ENCODE data around the gene IL10RB. TPM values are rescaled to one million over a fixed set of nuclear protein-coding genes. Genes with fewer than 3 reads are reported as not detected.
A peak's percentile ranks its signal among the peaks of the same experiment; 100 is the strongest.

Gene IL10RB
- polyA plus RNA-seq, 2 of the 4 experiments (the other 2 are of a cell fraction) = 17.0 to 31.9 TPM

GRCh38 chr21:33229784-33230544 lies 36.2 kb upstream of the IL10RB start, which contains the start of gene IFNAR2:
TSS of gene IFNAR2 (plus strand) at chr21:33229938. CDS start at chr21:33241923, 11,985 bp downstream.
- no peak for TF ChIP-seq MAFK (IDR thresholded peaks at IDR 0.05; ENCODE audit: partially characterized antibody)
- TF ChIP-seq MAX (IDR thresholded peaks at IDR 0.05) = peak; percentile 13; the same call in 1 of the 2 replicates
- TF ChIP-seq PHF8 (IDR thresholded peaks at IDR 0.05; ENCODE audit: borderline replicate concordance, low read depth) = peak; percentile 77; the same call in 1 of the 2 replicates
- peak; percentile 3; the same call in 1 of the 2 replicates for TF ChIP-seq POLR2A (IDR thresholded peaks at IDR 0.05; ENCODE audit: low read length)
- POLR2A ChIA-PET = interaction anchor here (1.7 kb wide), 1 partner anchor 26 kb away, joined by 7 read pairs; no protein-coding TSS in a partner anchor
- DNase-seq (ENCODE audit: low read depth in 1 of 2, low spot score in 1 of 2) = peak; percentile 47 to 72
- CTCF ChIA-PET = interaction anchor here (0.5 kb wide), 1 partner anchor 156 kb away, joined by 3 read pairs; no protein-coding TSS in a partner anchor
- Histone ChIP-seq H3K9me3 (no peaks in the 10 kb centered on the region), H3K4me3 (peak within 1 kb of the TSS; percentile 78), H3K4me2 (peak within 1 kb of the TSS; percentile 65), H3K27ac (peak within 1 kb of the TSS; percentile 89 to 94), H3K4me1 (peaks cover 56% of the 10 kb centered on the region)
- no peak for FAIRE-seq
- ATAC-seq = peak; percentile 82 to 92
- WGBS (ENCODE audit: missing lambda C conversion rate) = no CpG with 5 or more reads among the region's 95 CpGs

GRCh38 chr21:33230545-33231324 lies 35.4 kb upstream of the IL10RB start:
- ChIA-PET POLR2A (interaction anchor here (1.7 kb wide), 1 partner anchor 27 kb away, joined by 7 read pairs; no protein-coding TSS in a partner anchor), CTCF (interaction anchor here (0.5 to 0.6 kb wide), 2 partner anchors 57 to 155 kb away, joined by 3 read pairs; no protein-coding TSS in a partner anchor)
- Histone ChIP-seq H3K4me1 (peaks cover 55% of the 10 kb centered on the region), H3K27ac (peak overlapping the region; percentile 89 to 94), H3K9me3 (no peaks in the 10 kb centered on the region), H3K4me2 (peak overlapping the region; percentile 65), H3K4me3 (peak overlapping the region; percentile 78)
- FAIRE-seq (no peak), ATAC-seq (peak; percentile 72 to 74), DNase-seq (ENCODE audit: low read depth in 1 of 2, low spot score in 1 of 2) (peak; percentile 40 to 56)
- TF ChIP-seq MAZ (IDR thresholded peaks at IDR 0.05; ENCODE audit: borderline replicate concordance, low read depth, low read length) (no peak), PBX3 (IDR thresholded peaks at IDR 0.05) (no peak), REST (IDR thresholded peaks at IDR 0.05) (no peak), CHD4 (IDR thresholded peaks at IDR 0.05; ENCODE audit: borderline replicate concordance) (no peak), CEBPB (IDR thresholded peaks at IDR 0.05) (no peak), FOSL2 (IDR thresholded peaks at IDR 0.05) (no peak), FOSL2 (CRISPR knock-in tag; IDR thresholded peaks at IDR 0.05) (no peak), RNF2 (IDR thresholded peaks at IDR 0.05; ENCODE audit: borderline replicate concordance, low read depth) (no peak), PHF8 (IDR thresholded peaks at IDR 0.05; ENCODE audit: borderline replicate concordance, low read depth) (no peak), GATA3 (IDR thresholded peaks at IDR 0.05; ENCODE audit: borderline replicate concordance) (no peak), MAX (IDR thresholded peaks at IDR 0.05) (no peak), RCOR1 (IDR thresholded peaks at IDR 0.05; ENCODE audit: low read depth, low read length) (no peak), KDM1A (IDR thresholded peaks at IDR 0.05; ENCODE audit: low read depth) (no peak), NFE2L2 (conservative IDR thresholded peaks at IDR 0.05; ENCODE audit: low read length) (no peak)
- 2% methylated on average over 13 of the region's 30 CpGs for whole genome bisulfite sequencing (ENCODE audit: missing lambda C conversion rate)

All from A549 (cell line).